HPDE6-E6E7 (cell line): ENCODE data around the gene ZBTB7B.
A peak's percentile ranks its signal among the peaks of the same experiment; 100 is the strongest.

ENCODE experiments used
- DNase-seq: peaks from one replicate; pipeline ENCODE4 v3.0.0; 2011; ENCODE audit warnings: missing footprints; ENCODE audit errors: extremely low spot score

Gene ZBTB7B

DNA sequence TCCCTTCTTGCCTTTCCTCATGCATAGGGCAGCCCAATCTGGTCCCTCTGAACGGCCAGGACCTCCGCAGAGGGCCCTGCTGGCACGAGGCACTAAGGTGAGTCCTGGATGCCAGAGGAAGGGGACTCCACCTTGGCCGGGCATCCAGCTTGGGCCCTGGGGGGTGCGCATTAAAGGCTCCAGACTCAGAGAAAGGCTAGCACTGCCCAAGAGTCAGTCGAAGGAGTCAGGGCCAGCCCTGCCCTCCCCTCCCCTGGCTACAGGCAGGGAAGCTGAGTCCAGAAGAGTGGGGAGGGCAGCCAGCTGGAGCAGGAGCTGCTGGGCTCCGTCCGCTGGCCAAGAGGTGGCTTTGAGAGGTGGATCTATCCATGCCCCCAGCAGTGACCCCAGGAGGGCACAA is 58.1 kb downstream of the ZBTB7B start:
- no peak for DNase-seq

DNA sequence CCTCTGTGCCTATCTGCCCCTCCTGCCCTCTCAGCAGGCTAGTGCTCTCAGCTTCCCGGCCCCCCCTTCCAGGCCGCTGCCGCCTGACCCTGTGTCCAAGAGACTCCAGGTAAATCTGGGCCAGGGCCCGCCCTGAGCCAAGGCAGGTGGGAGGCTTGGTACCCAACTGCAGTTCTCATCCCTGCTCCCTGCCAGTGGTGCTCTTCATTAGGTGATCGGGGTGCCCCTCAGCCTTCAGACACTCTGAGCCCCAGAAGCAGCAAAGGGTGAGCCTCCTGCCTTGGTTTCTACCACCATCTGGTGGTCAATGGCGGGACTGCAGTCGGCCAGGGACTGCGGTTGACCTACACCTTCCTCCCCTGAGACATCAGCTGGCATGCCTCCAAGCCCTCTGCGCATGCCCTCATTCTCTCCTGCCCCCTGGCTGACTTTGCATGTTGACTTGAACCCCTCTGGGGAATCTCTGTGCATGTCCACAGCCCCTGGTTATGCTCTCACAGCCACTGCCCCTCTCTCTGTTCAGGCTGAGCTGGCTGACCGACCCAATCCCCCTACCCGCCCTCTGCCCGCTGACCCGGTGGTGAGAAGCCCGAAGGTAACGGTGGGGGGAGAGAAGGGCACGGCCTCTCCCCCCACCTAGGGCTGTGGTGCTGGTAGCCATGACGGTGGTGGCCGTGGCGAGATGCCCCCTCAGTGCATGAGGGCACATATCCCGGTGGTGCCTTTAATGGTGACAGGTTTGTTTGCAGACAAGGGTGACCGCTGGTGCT is 59.0 kb downstream of the ZBTB7B start:
- DNase-seq, result no peak

- DNase-seq, result no peak
These were observed 59.6 kb downstream of the ZBTB7B start for GRCh38 chr1:155062151-155062686.

DNA sequence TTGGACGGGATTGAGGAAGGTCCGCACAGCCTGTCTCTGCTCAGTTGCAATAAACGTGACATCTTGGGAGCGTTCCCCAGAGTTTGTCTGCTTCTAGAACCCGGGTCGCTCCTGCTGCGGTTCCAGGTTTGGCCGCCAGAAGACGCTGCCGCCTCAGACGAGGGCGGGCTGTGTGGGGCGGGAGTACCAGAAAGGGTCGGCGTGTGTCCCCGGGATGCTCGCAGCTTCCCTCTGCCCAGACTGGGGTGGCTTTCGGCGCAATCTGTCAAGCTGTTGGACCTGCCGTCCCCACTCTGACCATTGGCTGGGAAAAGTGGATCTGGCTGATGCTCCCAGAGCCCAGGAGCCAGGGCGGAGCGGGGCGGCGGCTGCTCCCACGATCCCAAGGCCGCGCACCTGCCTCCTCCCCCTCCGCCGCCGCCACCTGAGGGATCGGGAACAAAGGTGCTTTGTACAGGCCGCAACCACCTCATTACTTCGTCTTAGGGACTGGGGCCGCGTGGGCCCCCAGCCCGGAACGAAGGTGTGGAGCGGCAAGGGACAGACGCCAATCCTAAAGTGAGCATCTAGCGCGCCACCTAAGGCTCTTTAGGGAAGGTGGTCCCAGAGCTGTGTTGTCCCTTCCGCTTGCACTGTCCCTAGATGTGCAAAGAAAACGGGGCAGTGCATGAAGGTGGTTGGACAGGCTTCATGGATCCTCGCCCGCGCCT is 60.3 kb downstream of the ZBTB7B start:
- DNase-seq, result no peak

DNA sequence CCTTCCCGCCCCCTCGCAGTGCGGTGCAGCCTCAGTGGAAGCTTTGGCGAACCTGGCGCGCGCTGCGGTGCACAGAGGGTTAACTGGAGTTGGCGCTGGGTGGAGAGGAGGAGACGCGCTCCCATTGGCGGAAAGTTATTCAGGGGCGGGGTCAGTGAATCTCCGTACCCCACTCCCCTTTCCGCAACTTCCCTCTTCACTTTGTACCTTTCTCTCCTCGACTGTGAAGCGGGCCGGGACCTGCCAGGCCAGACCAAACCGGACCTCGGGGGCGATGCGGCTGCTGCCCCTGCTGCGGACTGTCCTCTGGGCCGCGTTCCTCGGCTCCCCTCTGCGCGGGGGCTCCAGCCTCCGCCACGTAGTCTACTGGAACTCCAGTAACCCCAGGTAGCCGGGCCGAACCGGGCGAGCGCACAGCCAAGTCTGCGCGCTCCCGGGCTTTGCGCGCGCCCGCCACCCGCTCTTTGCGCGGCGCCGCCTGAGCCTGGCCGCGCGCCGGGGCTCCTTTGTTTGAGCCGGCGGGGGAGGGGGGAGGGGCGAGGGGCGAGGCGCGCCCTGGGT is 61.0 kb downstream of the ZBTB7B start, which contains the start of gene EFNA4:
TSS of gene EFNA4 (plus strand) at position 191 of the 561 bp plus-strand sequence. CDS start at position 275, 84 bp downstream.
- peak; percentile 87 for DNase-seq

- DNase-seq, result no peak
These were observed 61.7 kb downstream of the ZBTB7B start for GRCh38 chr1:155064111-155064831.

DNA sequence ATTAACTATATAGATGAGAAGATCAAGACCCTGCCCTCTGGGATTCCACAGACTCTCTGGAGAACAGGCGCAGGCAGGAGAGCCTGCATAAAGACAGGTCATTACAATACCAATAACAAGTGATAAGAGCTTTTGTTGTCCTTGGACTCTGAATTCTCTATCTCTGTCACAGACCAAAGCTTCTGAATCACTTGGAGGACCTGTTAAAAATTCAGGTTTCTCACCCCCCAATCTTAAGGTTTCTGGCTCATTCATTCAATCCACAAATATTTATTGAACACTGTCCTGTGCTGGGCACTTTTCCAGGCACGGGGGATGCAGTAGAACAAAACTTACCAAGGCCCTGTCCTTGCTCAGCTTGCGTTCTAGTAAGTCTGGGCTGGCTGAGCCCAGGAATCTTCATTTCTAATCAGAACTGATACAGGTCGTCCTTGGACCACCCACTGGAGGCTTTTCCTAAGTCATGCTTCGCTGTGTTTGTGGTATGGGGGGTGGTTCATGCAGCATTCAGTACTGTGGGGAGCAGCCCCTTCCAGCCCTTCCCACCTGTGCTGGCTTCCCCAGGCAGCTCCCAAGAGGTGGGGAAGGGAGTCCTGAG is 62.3 kb downstream of the ZBTB7B start:
- no peak for DNase-seq

DNA sequence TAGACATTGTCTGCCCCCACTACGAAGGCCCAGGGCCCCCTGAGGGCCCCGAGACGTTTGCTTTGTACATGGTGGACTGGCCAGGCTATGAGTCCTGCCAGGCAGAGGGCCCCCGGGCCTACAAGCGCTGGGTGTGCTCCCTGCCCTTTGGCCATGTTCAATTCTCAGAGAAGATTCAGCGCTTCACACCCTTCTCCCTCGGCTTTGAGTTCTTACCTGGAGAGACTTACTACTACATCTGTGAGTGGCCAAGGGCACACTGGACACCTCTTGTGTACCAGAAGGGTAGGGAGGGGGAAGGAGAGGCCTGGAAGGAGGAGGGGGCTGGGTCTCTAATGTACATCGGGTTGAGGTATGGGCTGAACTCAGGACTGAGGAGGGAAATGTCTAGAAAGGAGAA is 64.2 kb downstream of the ZBTB7B start:
- no peak for DNase-seq
